NCI-H345 treated with DMSO at 0.1 percent for 48 hours (cell line): ENCODE data around the gene FGL2.
"Not testable (repeated sequence)": the region's sequence is repeated elsewhere in the genome, so short reads cannot be mapped to it uniquely, and the experiment has no call there.

ENCODE experiments used
- DNase-seq: peaks from one replicate; lab custom pipeline; 2025; ENCODE audit not compliant: unreplicated experiment; lab: John Stamatoyannopoulos, UW

FGL2 gene

GRCh38 chr7:77217474-77218185 lies 18.0 kb upstream of the FGL2 start:
- no peak for DNase-seq

GRCh38 chr7:77216181-77216845 lies 16.7 kb upstream of the FGL2 start:
- DNase-seq: no peak

- no peak for DNase-seq
Measured at GRCh38 chr7:77209479-77210139, 10.0 kb upstream of the FGL2 start.

GRCh38 chr7:77208416-77208815 lies 8.8 kb upstream of the FGL2 start:
- DNase-seq: no peak

GRCh38 chr7:77205706-77206105 lies 6.1 kb upstream of the FGL2 start:
- DNase-seq: no peak

GRCh38 chr7:77202481-77202976 lies 2.9 kb upstream of the FGL2 start:
- no peak for DNase-seq

- no peak for DNase-seq
Measured at GRCh38 chr7:77200542-77200941, 923 bp upstream of the FGL2 start.

GRCh38 chr7:77197141-77197540 lies 2.5 kb downstream of the FGL2 start:
- no peak for DNase-seq

- DNase-seq: no peak
Measured at GRCh38 chr7:77188731-77189437, 10.7 kb downstream of the FGL2 start.

- no peak for DNase-seq
Measured at GRCh38 chr7:77185866-77186265, 13.8 kb downstream of the FGL2 start.

GRCh38 chr7:77184990-77185389 lies 14.6 kb downstream of the FGL2 start:
- DNase-seq: no peak

GRCh38 chr7:77184463-77184862 lies 15.2 kb downstream of the FGL2 start:
- DNase-seq: no peak

GRCh38 chr7:77182261-77182660 lies 17.4 kb downstream of the FGL2 start:
- DNase-seq: no peak

- no peak for DNase-seq
Measured at GRCh38 chr7:77181734-77182133, 17.9 kb downstream of the FGL2 start.

GRCh38 chr7:77181015-77181595 lies 18.5 kb downstream of the FGL2 start:
- DNase-seq: no peak

- not testable (repeated sequence) for DNase-seq
Measured at GRCh38 chr7:77178024-77178423, 21.6 kb downstream of the FGL2 start.

GRCh38 chr7:77177321-77177904 lies 22.2 kb downstream of the FGL2 start:
- DNase-seq: not testable (repeated sequence)

- DNase-seq: not testable (repeated sequence)
Measured at GRCh38 chr7:77175274-77175800, 24.3 kb downstream of the FGL2 start.

- not testable (repeated sequence) for DNase-seq
Measured at GRCh38 chr7:77174418-77174817, 25.2 kb downstream of the FGL2 start.

GRCh38 chr7:77172437-77173172 lies 27.0 kb downstream of the FGL2 start:
- not testable (repeated sequence) for DNase-seq
